Mononuclear cell (primary cell): Measurements from ENCODE around the gene PHYKPL. TPM values are rescaled to one million over a fixed set of nuclear protein-coding genes. Genes with fewer than 3 reads are reported as not detected.
"Not testable (repeated sequence)": the region's sequence is repeated elsewhere in the genome, so short reads cannot be mapped to it uniquely, and the experiment has no call there.

Source experiments
- H3K27me3 ChIP-seq: 2 replicates; pipeline ENCODE4 v1.6.0; 2011; ENCODE audit warnings: low read length, control low read depth; ENCODE audit not compliant: insufficient read depth
- H3K4me1 ChIP-seq: 2 replicates; pipeline ENCODE4 v1.5.1; 2011; ENCODE audit warnings: mild to moderate bottlenecking, low read length, control low read depth; ENCODE audit not compliant: insufficient read depth
- H3K4me3 ChIP-seq: 2 replicates; pipeline ENCODE4 v1.5.1; 2011; ENCODE audit warnings: mild to moderate bottlenecking, low read length, moderate library complexity
- H3K9me3 ChIP-seq: 2 replicates; pipeline ENCODE4 v1.5.1; 2011; ENCODE audit warnings: low read depth, mild to moderate bottlenecking, control low read depth, low read length
- total RNA-seq: library from RNA; depleted of rRNA; stranded (reverse); fragments of >200 nt; gene quantifications from one replicate; pipeline ENCODE4 v1.2.3, GENCODE V29; 2012

PHYKPL gene
- total RNA-seq, 1 donor = 38.4 TPM

- Histone ChIP-seq H3K4me3 (peak overlapping the region; percentile 84), H3K4me1 (peaks cover 50% of the 10 kb centered on the region), H3K9me3 (no peaks in the 10 kb centered on the region), H3K27me3 (no peaks in the 10 kb centered on the region)
Measured at GRCh38 chr5:178203670-178204181, 28.9 kb downstream of the PHYKPL start.

- H3K4me1 ChIP-seq = peaks cover 43% of the 10 kb centered on the region
- no peaks in the 10 kb centered on the region for H3K27me3 ChIP-seq
- H3K4me3 ChIP-seq = no peak overlapping the region
- no peaks in the 10 kb centered on the region for H3K9me3 ChIP-seq
Measured at GRCh38 chr5:178202541-178202940, 30.1 kb downstream of the PHYKPL start.

GRCh38 chr5:178201927-178202235 is 30.7 kb downstream of the PHYKPL start:
- Histone ChIP-seq H3K4me3 (no peak overlapping the region), H3K27me3 (no peaks in the 10 kb centered on the region), H3K4me1 (peaks cover 36% of the 10 kb centered on the region), H3K9me3 (no peaks in the 10 kb centered on the region)

- H3K4me3 ChIP-seq = no peak overlapping the region
- H3K27me3 ChIP-seq = no peaks in the 10 kb centered on the region
- H3K4me1 ChIP-seq = peaks cover 31% of the 10 kb centered on the region
Measured at GRCh38 chr5:178201221-178201926, 31.2 kb downstream of the PHYKPL start.

GRCh38 chr5:178199581-178200434 is 32.8 kb downstream of the PHYKPL start:
- Histone ChIP-seq H3K4me3 (no peak overlapping the region), H3K27me3 (no peaks in the 10 kb centered on the region), H3K4me1 (peaks cover 20% of the 10 kb centered on the region), H3K9me3 (no peaks in the 10 kb centered on the region)

More at GRCh38 chr5:178201221-178201926, 31.2 kb downstream of the PHYKPL start:
- H3K9me3 ChIP-seq = no peaks in the 10 kb centered on the region

- H3K4me1 ChIP-seq = peaks cover 25% of the 10 kb centered on the region
- H3K9me3 ChIP-seq = no peaks in the 10 kb centered on the region
- no peak overlapping the region for H3K4me3 ChIP-seq
- H3K27me3 ChIP-seq = no peaks in the 10 kb centered on the region
Measured at GRCh38 chr5:178198706-178199105, 33.9 kb downstream of the PHYKPL start.

- peaks cover 26% of the 10 kb centered on the region for H3K4me1 ChIP-seq
- not testable (repeated sequence) for H3K9me3 ChIP-seq, H3K4me3 ChIP-seq, H3K27me3 ChIP-seq
Measured at GRCh38 chr5:178198151-178198550, 34.5 kb downstream of the PHYKPL start.

- Histone ChIP-seq H3K27me3 (no peaks in the 10 kb centered on the region), H3K4me1 (peaks cover 21% of the 10 kb centered on the region), H3K4me3 (no peak overlapping the region), H3K9me3 (no peaks in the 10 kb centered on the region)
Measured at GRCh38 chr5:178196986-178197385, 35.6 kb downstream of the PHYKPL start.

GRCh38 chr5:178196281-178196812 is 36.3 kb downstream of the PHYKPL start:
- peaks cover 15% of the 10 kb centered on the region for H3K4me1 ChIP-seq
- H3K27me3 ChIP-seq = no peaks in the 10 kb centered on the region
- H3K9me3 ChIP-seq = no peaks in the 10 kb centered on the region
- no peak overlapping the region for H3K4me3 ChIP-seq

GRCh38 chr5:178194026-178194425 is 38.6 kb downstream of the PHYKPL start:
- no peaks in the 10 kb centered on the region for H3K9me3 ChIP-seq
- no peak overlapping the region for H3K4me3 ChIP-seq
- peaks cover 13% of the 10 kb centered on the region for H3K4me1 ChIP-seq
- H3K27me3 ChIP-seq = no peaks in the 10 kb centered on the region

GRCh38 chr5:178193251-178193809 is 39.3 kb downstream of the PHYKPL start:
- H3K4me1 ChIP-seq = peaks cover 9% of the 10 kb centered on the region
- H3K9me3 ChIP-seq = no peaks in the 10 kb centered on the region
- H3K27me3 ChIP-seq = no peaks in the 10 kb centered on the region
- no peak overlapping the region for H3K4me3 ChIP-seq

GRCh38 chr5:178192787-178193186 is 39.8 kb downstream of the PHYKPL start:
- Histone ChIP-seq H3K9me3 (no peaks in the 10 kb centered on the region), H3K4me3 (no peak overlapping the region), H3K27me3 (no peaks in the 10 kb centered on the region), H3K4me1 (peaks cover 9% of the 10 kb centered on the region)

- Histone ChIP-seq H3K27me3 (no peaks in the 10 kb centered on the region), H3K9me3 (no peaks in the 10 kb centered on the region), H3K4me1 (peaks cover 9% of the 10 kb centered on the region), H3K4me3 (no peak overlapping the region)
Measured at GRCh38 chr5:178192244-178192643, 40.4 kb downstream of the PHYKPL start.

- Histone ChIP-seq H3K4me1 (peaks cover 9% of the 10 kb centered on the region), H3K4me3 (no peak overlapping the region), H3K9me3 (no peaks in the 10 kb centered on the region), H3K27me3 (no peaks in the 10 kb centered on the region)
Measured at GRCh38 chr5:178191661-178192060, 40.9 kb downstream of the PHYKPL start.

GRCh38 chr5:178189433-178189832 is 43.2 kb downstream of the PHYKPL start:
- peaks cover 9% of the 10 kb centered on the region for H3K4me1 ChIP-seq
- H3K27me3 ChIP-seq = no peaks in the 10 kb centered on the region
- no peak overlapping the region for H3K4me3 ChIP-seq
- no peaks in the 10 kb centered on the region for H3K9me3 ChIP-seq
